ENCODE measurements around the gene USP35.

- TF ChIP-seq CTCF (conservative IDR thresholded peaks at IDR 0.05; ENCODE audit: low read depth, low read length): no peak
- TF ChIP-seq EZH2 (IDR thresholded peaks at IDR 0.05; ENCODE audit: low read length, unreplicated experiment): no peak
Measured at GRCh38 chr11:78241475-78241874, 52.8 kb downstream of the USP35 start.
